Measurements from ENCODE around the gene AHRR.
"Not testable (repeated sequence)": the region's sequence is repeated elsewhere in the genome, so short reads cannot be mapped to it uniquely, and the experiment has no call there.

Gene AHRR

GRCh38 chr5:380701-381309 lies 59.3 kb downstream of the AHRR start:
- no peak for FAIRE-seq

- FAIRE-seq = no peak
These were observed 61.6 kb downstream of the AHRR start for GRCh38 chr5:383066-383465.

- no peak for FAIRE-seq
These were observed 62.1 kb downstream of the AHRR start for GRCh38 chr5:383621-384020.

- not testable (repeated sequence) for FAIRE-seq
These were observed 63.1 kb downstream of the AHRR start for GRCh38 chr5:384576-384975.

- FAIRE-seq = no peak
These were observed 63.8 kb downstream of the AHRR start for GRCh38 chr5:385321-385720.

- no peak for FAIRE-seq
These were observed 65.2 kb downstream of the AHRR start for GRCh38 chr5:386432-387341.

GRCh38 chr5:387491-388265 lies 66.2 kb downstream of the AHRR start:
- FAIRE-seq = no peak

- no peak for FAIRE-seq
These were observed 67.0 kb downstream of the AHRR start for GRCh38 chr5:388266-389196.

GRCh38 chr5:389197-389821 lies 67.8 kb downstream of the AHRR start:
- no peak for FAIRE-seq

- no peak for FAIRE-seq
These were observed 68.5 kb downstream of the AHRR start for GRCh38 chr5:389891-390622.

GRCh38 chr5:390623-391491 lies 69.3 kb downstream of the AHRR start:
- FAIRE-seq = no peak

GRCh38 chr5:392431-392988 lies 71.0 kb downstream of the AHRR start:
- no peak for FAIRE-seq

- no peak for FAIRE-seq
These were observed 72.3 kb downstream of the AHRR start for GRCh38 chr5:393846-394275.

- no peak for FAIRE-seq
These were observed 73.2 kb downstream of the AHRR start for GRCh38 chr5:394671-395155.

- FAIRE-seq = no peak
These were observed 73.8 kb downstream of the AHRR start for GRCh38 chr5:395156-395920.

- FAIRE-seq = no peak
These were observed 74.5 kb downstream of the AHRR start for GRCh38 chr5:395921-396530.

- FAIRE-seq = no peak
These were observed 75.0 kb downstream of the AHRR start for GRCh38 chr5:396531-396961.

GRCh38 chr5:398141-398474 lies 76.6 kb downstream of the AHRR start:
- FAIRE-seq = not testable (repeated sequence)
